ENCODE data around the gene LMOD3.

The LMOD3 gene

DNA sequence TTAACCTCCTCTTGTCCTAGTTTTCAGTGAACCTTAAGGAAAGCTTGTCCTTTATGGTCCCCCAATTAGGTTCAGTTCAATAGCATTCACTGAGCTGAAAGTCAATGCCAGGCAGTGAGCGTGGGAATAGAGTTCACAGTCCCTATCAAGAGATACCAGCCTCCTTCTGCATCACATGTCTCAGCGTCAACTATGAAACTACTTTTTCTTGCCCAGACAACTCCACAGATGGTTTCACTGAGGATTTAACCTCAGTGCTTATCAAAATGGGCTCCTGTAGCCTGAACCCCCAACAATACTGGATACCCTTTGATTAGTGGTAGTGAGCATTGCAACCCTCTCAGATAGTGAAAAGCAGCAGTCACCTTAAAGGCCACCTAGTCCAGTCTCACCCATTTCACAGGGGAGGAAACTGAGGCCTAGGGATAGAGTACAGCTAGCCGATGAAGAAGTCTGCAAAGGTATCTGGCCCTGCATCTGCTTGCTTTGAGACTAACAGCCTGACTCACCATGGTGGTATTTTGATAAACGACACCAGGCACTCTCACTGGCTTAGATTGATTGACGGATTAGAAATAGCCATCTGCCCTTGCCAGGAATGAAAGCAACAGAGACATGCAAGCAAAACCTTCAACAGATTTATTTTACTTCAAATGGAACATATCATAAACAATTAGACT, 40.7 kb downstream of the LMOD3 start:
- DNase-seq (ENCODE audit: insufficient read length, low spot score), result no peak
- no peak for TF ChIP-seq POLR2A (IDR thresholded peaks at IDR 0.05; ENCODE audit: low read depth, low read length)
- TF ChIP-seq POU2F2 (IDR thresholded peaks at IDR 0.05; ENCODE audit: low read depth, low read length), result no peak
- FAIRE-seq, result peak; percentile 77

DNA sequence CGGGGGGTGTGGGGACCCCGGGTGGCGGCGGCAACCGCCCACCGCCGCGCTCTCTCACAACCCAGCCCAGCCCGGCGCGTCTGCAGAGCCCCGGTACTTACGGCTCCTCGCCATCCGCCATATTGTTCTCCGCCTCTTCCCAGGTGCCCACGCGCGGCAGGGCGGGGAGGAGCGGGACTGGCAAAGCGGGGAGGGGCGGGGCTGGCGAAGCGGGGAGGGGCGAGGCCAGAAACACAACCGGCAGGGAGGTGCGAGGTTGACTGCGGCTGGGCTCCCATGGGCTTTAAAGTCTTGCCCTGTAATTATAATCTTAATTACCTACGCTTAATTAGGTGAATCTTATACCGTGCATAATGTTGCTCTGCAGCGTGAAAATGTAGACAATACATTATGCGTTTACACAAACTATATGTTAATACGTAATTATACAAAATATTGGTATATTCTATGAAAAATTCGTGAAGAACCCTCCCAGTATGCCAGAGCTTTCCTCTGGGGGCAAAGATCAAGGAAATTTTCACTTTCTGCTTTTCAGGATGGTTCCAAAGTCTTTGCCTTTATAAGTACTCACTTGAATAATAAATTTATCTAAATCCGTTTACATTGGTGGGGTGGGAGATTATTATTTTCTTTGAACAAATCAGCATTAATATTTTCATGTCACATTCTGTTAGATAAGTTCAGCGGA, 42.0 kb downstream of the LMOD3 start, which contains the start of gene UBA3:
Gene UBA3, minus strand, starts transcription at position 133 of the 688 bp plus-strand sequence. Its CDS starts 12 bp downstream, at position 121.
- FAIRE-seq, result peak; percentile 99
- DNase-seq (ENCODE audit: insufficient read length, low spot score), result peak; percentile 66

DNA sequence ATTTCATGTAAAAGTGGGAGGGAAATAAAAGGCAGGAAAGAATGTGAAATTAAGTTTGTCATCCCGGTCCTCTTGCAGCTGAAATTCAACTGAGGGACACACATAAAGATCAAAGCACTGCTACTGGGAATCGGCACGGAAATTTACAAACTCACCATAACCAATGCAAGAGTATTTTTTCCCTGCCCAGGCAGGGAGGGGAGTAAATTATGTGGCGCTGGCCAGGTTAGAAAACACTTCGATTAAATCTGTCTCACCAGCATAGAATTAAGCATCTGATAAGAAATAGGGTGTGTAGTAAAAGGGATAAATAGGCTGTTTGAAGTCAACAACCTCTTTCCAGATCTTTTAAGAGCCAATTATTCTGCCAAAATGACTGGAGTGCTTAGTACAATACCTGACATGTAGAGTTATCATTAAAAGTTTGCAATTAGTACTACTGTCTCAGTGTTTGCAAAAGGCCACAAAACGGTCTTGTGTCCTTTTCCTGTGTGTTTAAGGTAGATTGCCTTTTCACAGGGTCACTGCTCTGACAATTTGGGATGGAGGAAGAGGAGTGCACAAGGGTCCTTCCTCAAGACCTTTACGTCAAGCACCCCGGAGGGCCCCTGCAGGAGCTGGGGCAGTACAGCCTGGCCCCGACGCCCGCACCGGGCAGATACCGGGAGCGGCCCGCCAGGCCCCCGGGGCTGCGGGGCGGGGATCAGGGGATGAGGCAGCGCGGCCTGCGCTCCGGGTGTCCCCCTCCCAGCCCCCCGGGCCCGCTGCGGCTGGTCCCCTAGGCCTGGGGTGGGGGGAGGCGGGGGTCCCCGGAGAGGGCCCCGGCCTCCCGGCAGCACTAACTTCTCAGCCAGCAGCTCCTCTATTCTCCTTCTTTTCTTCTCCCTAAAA, 42.9 kb downstream of the LMOD3 start:
- FAIRE-seq, result peak; percentile 13
- TF ChIP-seq POLR2AphosphoS5 (IDR thresholded peaks at IDR 0.05; ENCODE audit: low read depth, low read length) (0 out of 2 replicates have a peak, but pooled peaks have one; percentile 38), SPI1 (IDR thresholded peaks at IDR 0.05; ENCODE audit: low read depth, low read length) (no peak), POLR2A (IDR thresholded peaks at IDR 0.05; ENCODE audit: low read depth, low read length) (0 out of 2 replicates have a peak, but pooled peaks have one; percentile 29)
- DNase-seq (ENCODE audit: insufficient read length, low spot score), result no peak

More for the DNA sequence above, 42.0 kb downstream of the LMOD3 start, which contains the start of gene UBA3:
- TF ChIP-seq POLR2AphosphoS5 (IDR thresholded peaks at IDR 0.05; ENCODE audit: low read depth, low read length), result 0 out of 2 replicates have a peak, but pooled peaks have one; percentile 17
- TF ChIP-seq PAX5 (IDR thresholded peaks at IDR 0.05; ENCODE audit: insufficient read depth, low read length, severe bottlenecking), result no peak
- no peak for TF ChIP-seq SPI1 (IDR thresholded peaks at IDR 0.05; ENCODE audit: low read depth, low read length)
- no peak for TF ChIP-seq POU2F2 (IDR thresholded peaks at IDR 0.05; ENCODE audit: low read depth, low read length)
- peak; percentile 80 for TF ChIP-seq POLR2A (IDR thresholded peaks at IDR 0.05; ENCODE audit: low read depth, low read length)
- TF ChIP-seq TAF1 (IDR thresholded peaks at IDR 0.05; ENCODE audit: low read depth, low read length), result peak; percentile 95

DNA sequence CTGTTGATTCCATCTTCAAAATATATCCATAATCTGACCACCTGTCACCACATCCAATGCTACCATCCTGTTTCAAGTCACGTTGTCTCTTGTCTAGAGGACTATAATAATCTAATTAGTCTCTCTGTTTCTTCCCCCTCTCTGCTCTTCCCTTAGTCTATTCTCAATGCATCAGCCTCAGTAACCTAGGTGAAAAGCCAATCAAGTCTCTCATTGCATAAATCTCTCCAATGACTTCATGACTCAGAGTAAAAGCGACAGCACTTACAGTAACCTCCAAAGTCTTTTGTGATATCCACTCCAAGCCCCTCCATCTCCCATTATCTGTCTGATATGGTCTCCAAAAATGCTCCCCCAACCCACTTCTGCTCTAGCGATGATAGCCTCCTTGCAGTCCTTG, 49.5 kb downstream of the LMOD3 start:
- no peak for TF ChIP-seq SPI1 (IDR thresholded peaks at IDR 0.05; ENCODE audit: low read depth, low read length)
- no peak for TF ChIP-seq PAX5 (IDR thresholded peaks at IDR 0.05; ENCODE audit: insufficient read depth, low read length, severe bottlenecking)
- TF ChIP-seq TAF1 (IDR thresholded peaks at IDR 0.05; ENCODE audit: low read depth, low read length), result no peak
- no peak for TF ChIP-seq POU2F2 (IDR thresholded peaks at IDR 0.05; ENCODE audit: low read depth, low read length)
- no peak for TF ChIP-seq POLR2A (IDR thresholded peaks at IDR 0.05; ENCODE audit: low read depth, low read length)
- no peak for TF ChIP-seq POLR2AphosphoS5 (IDR thresholded peaks at IDR 0.05; ENCODE audit: low read depth, low read length)
- FAIRE-seq (no peak), DNase-seq (ENCODE audit: insufficient read length, low spot score) (no peak)

DNA sequence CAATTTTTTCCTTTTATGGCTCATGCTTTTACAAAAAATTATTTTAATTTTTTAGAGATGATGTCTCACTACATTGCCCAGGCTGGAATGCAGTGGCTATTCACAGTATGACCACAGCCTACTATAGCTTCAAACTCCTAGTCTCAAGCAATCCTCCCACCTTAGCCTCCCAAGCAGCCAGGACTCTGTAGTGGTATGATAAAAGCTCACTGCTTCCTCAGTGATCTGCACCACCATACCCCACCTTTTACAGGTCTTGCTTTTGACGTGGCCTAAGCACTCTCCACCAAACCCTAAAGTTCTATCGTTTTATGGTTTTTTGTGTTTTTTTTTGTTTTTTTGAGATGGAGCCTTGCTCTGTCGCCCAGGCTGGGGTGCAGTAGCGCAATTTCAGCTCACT, 56.3 kb downstream of the LMOD3 start:
- TF ChIP-seq POLR2AphosphoS5 (IDR thresholded peaks at IDR 0.05; ENCODE audit: low read depth, low read length) (no peak), TAF1 (IDR thresholded peaks at IDR 0.05; ENCODE audit: low read depth, low read length) (no peak), POLR2A (IDR thresholded peaks at IDR 0.05; ENCODE audit: low read depth, low read length) (no peak), POU2F2 (IDR thresholded peaks at IDR 0.05; ENCODE audit: low read depth, low read length) (no peak), PAX5 (IDR thresholded peaks at IDR 0.05; ENCODE audit: insufficient read depth, low read length, severe bottlenecking) (no peak), SPI1 (IDR thresholded peaks at IDR 0.05; ENCODE audit: low read depth, low read length) (no peak)
- FAIRE-seq (no peak), DNase-seq (ENCODE audit: insufficient read length, low spot score) (no peak)

DNA sequence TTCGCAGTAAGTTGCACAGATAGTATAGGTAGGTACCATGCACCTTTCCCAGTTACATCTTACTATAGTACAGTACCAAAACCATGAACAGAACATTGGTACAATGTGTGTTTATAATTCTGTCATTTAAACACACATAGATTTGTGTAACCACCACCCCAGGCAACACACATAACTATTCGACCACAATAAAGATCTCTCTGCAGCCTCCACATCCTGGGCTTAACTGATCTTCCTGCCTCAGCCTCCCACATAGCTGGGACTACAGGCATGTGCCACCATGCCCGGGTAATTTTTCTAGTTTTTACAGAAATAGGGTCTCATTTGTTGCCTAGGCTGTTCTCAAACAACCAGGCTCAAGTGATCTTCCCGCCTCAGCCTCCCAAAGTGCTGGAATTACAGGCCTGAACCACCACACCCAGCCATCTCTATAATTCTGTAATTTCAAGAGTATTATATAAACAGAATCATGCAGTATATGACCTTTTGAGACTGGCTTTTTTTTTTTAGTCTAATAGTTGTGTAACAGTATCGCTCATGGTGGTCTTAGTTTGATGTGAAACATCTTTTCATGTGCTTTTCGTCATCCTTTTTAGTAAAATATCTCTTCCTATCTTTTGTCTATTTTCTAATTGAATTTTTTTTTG, 57.0 kb downstream of the LMOD3 start:
- TF ChIP-seq SPI1 (IDR thresholded peaks at IDR 0.05; ENCODE audit: low read depth, low read length) (no peak), POLR2AphosphoS5 (IDR thresholded peaks at IDR 0.05; ENCODE audit: low read depth, low read length) (no peak), POLR2A (IDR thresholded peaks at IDR 0.05; ENCODE audit: low read depth, low read length) (no peak), PAX5 (IDR thresholded peaks at IDR 0.05; ENCODE audit: insufficient read depth, low read length, severe bottlenecking) (no peak), TAF1 (IDR thresholded peaks at IDR 0.05; ENCODE audit: low read depth, low read length) (no peak), POU2F2 (IDR thresholded peaks at IDR 0.05; ENCODE audit: low read depth, low read length) (no peak)
- DNase-seq (ENCODE audit: insufficient read length, low spot score), result no peak
- peak; percentile 58 for FAIRE-seq

DNA sequence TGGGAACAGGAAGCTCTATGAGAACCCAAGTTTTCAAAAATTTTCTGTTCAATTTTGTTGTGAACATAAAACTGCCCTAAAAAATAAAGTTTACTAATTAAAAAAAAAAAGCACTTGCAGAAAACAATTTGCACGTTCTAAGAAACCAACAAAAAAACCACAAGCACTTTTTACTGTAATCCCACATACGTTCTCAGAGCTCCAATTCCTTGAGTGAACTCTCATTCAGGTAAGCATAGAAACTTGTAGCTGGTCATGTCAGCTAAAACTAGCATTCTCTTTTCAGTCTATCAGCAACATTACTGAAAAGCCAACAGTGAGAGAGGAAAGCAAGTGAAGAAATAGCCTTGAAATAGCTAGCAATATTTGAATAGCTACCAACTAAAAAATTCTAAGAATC, 58.8 kb downstream of the LMOD3 start:
- DNase-seq (ENCODE audit: insufficient read length, low spot score), result no peak
- FAIRE-seq, result no peak
- TF ChIP-seq SPI1 (IDR thresholded peaks at IDR 0.05; ENCODE audit: low read depth, low read length) (no peak), POU2F2 (IDR thresholded peaks at IDR 0.05; ENCODE audit: low read depth, low read length) (no peak), PAX5 (IDR thresholded peaks at IDR 0.05; ENCODE audit: insufficient read depth, low read length, severe bottlenecking) (no peak), POLR2A (IDR thresholded peaks at IDR 0.05; ENCODE audit: low read depth, low read length) (no peak)

DNA sequence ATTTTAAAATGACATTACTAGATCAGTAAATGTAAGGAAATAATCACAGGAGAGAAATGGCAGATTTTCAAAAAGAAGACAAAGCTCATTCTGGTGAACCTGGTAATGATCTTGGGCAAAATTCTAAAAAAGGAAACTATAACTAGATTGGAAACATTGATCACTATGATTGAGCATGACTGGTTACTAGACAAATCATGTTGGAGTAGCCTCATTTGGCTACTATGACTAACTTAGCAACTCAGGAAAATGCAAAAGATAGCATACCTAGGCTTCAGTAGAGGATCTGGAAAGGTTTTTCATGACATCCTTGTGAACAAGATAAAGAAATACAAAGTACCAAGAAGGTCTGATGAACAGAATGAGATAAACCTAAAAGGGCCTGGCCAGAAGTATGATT, 62.7 kb downstream of the LMOD3 start:
- no peak for TF ChIP-seq POLR2AphosphoS5 (IDR thresholded peaks at IDR 0.05; ENCODE audit: low read depth, low read length)
- no peak for TF ChIP-seq POU2F2 (IDR thresholded peaks at IDR 0.05; ENCODE audit: low read depth, low read length)
- no peak for TF ChIP-seq TAF1 (IDR thresholded peaks at IDR 0.05; ENCODE audit: low read depth, low read length)
- TF ChIP-seq SPI1 (IDR thresholded peaks at IDR 0.05; ENCODE audit: low read depth, low read length), result no peak
- TF ChIP-seq PAX5 (IDR thresholded peaks at IDR 0.05; ENCODE audit: insufficient read depth, low read length, severe bottlenecking), result no peak
- TF ChIP-seq POLR2A (IDR thresholded peaks at IDR 0.05; ENCODE audit: low read depth, low read length), result no peak
- DNase-seq (ENCODE audit: insufficient read length, low spot score) (no peak), FAIRE-seq (no peak)

DNA sequence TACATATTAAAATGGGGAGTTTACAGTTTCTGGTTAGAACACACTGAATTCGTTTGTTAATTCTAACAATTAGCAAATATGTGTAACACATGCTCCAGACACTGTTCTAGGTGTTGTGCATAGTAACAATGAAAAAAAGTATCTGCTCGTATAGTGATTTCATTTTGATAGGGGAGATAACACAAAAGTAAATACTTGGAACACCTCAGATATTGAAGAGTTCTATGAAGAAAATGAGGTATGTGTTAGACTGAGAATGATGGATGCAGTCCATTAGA, 63.5 kb downstream of the LMOD3 start:
- TF ChIP-seq SPI1 (IDR thresholded peaks at IDR 0.05; ENCODE audit: low read depth, low read length) (no peak), POU2F2 (IDR thresholded peaks at IDR 0.05; ENCODE audit: low read depth, low read length) (no peak), POLR2AphosphoS5 (IDR thresholded peaks at IDR 0.05; ENCODE audit: low read depth, low read length) (no peak), POLR2A (IDR thresholded peaks at IDR 0.05; ENCODE audit: low read depth, low read length) (no peak), TAF1 (IDR thresholded peaks at IDR 0.05; ENCODE audit: low read depth, low read length) (no peak), PAX5 (IDR thresholded peaks at IDR 0.05; ENCODE audit: insufficient read depth, low read length, severe bottlenecking) (no peak)
- DNase-seq (ENCODE audit: insufficient read length, low spot score), result no peak
- no peak for FAIRE-seq

Measured in GM12891 (cell line).